NCI-H460 (cell line): Measurements from ENCODE around the gene MVP. TPM values are rescaled to one million over a fixed set of nuclear protein-coding genes. Genes with fewer than 3 reads are reported as not detected.

Experiments used
- DNase-seq: peaks from one replicate; pipeline ENCODE4 v3.0.0-alpha.2; 2016; ENCODE audit warnings: low read depth; ENCODE audit errors: extremely low read depth
- total RNA-seq: library from RNA; depleted of rRNA; stranded (reverse); fragments of >200 nt; shearing (Covaris generic); gene quantifications from 2 replicates; pipeline ENCODE4 v1.2.3, GENCODE V29; 2014

The MVP gene
- total RNA-seq, 1 experiment from 2014 or later = 35.9 TPM

- DNase-seq = no peak
These were observed 16.2 kb upstream of the MVP start for GRCh38 chr16:29804020-29804419.

DNA sequence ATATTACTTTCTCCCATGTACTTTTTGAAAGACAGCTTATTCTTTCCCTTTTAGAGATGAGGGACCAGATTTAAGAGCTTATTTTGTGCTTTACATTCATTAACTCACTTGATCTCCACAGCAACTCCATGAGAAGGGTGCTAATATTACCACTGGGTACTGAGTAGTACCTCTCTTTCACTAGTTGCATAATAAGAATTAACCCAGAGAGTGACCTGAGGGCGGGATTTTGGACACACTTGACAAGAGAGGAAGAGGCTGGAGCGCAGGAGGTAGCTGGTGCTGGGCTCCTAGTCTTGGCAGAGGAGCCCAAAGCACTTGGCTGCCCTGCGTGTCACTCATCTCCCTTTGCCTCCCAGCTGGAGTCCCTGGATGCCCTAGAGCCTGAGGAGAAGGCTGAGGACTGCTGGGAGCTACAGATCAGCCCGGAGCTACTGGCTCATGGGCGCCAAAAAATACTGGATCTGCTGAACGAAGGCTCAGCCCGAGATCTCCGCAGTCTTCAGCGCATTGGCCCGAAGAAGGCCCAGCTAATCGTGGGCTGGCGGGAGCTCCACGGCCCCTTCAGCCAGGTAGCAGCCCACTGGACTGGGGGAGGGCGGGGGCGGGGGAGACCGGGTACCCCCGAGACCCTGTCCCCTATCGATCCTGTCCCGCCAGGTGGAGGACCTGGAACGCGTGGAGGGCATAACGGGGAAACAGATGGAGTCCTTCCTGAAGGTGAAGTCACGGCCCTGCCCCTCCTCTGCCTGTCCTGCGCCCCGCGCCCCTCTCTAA lies 15.6 kb upstream of the MVP start:
- DNase-seq = no peak

DNA sequence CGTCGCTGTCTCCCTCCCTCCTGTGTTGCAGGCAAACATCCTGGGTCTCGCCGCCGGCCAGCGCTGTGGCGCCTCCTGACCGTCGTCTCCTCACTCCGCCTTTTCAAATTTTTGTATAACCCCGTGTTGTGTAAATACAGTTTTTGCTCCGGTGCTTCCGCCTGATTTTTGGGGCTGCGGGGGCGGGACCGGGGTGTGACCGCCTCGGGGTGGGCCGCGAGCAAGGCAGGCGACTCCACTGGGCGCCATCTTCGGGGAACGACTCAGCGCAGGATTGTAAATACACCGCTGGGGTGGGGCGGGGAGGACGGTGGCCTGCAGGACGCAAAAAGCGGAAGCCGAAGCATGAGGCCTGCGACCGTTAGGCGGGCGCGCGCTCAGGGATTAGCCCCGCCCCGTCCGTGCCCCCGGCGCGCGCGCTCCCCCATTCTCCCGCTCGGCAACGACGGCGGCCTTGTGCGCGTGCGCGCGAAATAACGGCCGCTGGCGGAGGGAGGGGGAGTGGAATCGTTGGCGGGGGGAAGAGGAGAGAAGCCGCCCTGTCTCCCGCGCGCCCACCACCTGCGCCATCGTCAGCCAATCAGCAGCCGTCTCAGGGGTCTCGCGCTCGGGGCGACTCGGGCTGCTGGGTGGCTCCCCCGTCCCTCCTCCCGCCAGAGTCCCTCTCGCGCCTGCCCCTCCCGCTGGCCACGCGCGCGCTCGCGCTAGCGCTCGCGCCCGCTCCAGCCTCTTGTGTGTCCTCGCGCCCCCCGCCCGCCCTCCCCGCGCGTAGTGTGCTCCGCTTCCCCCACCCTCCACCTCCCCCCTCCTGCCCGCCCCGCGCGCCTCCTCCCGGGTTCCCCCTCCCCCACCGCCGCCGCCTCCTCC lies 14.8 kb upstream of the MVP start:
- DNase-seq = peak; percentile 94

GRCh38 chr16:29806099-29806579 lies 14.1 kb upstream of the MVP start, which contains the start of gene MAZ:
Gene MAZ, plus strand, starts transcription at chr16:29806529. Its CDS starts 173 bp downstream, at chr16:29806702.
- DNase-seq = no peak

DNA sequence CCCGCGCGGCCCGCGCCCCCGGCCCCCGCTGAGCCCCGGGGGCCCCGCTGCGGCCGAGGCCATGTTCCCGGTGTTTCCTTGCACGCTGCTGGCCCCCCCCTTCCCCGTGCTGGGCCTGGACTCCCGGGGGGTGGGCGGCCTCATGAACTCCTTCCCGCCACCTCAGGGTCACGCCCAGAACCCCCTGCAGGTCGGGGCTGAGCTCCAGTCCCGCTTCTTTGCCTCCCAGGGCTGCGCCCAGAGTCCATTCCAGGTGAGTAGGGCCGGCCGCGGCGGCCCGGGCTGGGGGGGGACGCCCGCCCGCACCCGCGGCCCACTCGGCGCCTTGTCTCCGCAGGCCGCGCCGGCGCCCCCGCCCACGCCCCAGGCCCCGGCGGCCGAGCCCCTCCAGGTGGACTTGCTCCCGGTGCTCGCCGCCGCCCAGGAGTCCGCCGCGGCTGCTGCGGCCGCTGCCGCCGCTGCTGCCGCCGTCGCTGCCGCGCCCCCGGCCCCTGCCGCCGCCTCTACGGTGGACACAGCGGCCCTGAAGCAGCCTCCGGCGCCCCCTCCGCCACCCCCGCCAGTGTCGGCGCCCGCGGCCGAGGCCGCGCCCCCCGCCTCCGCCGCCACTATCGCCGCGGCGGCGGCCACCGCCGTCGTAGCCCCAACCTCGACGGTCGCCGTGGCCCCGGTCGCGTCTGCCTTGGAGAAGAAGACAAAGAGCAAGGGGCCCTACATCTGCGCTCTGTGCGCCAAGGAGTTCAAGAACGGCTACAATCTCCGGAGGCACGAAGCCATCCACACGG lies 13.4 kb upstream of the MVP start:
- no peak for DNase-seq

DNA sequence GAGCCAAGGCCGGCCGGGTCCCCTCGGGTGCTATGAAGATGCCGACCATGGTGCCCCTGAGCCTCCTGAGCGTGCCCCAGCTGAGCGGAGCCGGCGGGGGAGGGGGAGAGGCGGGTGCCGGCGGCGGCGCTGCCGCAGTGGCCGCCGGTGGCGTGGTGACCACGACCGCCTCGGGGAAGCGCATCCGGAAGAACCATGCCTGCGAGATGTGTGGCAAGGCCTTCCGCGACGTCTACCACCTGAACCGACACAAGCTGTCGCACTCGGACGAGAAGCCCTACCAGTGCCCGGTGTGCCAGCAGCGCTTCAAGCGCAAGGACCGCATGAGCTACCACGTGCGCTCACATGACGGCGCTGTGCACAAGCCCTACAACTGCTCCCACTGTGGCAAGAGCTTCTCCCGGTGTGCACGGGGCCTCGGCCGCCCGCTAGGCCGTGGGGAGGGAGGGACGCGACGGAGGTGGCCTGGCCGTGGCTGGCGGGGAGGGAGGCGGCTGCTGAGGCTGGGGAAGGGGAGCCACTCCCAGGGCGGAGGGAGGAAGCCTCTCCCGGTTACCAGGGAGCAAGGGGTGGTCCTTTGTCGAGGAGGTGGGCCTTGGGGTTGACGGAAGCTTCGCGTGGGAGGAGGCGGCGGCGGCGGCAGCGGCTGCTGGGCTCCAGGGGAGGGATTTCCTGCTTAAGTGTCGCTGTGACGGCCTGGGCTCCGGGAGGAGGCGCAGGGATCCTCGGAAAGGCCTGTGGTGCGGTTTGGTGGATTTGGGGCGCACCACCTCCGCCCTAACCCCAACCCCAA lies 12.6 kb upstream of the MVP start:
- DNase-seq = peak; percentile 89

- DNase-seq = no peak
These were observed 11.9 kb upstream of the MVP start for GRCh38 chr16:29808219-29808900.

GRCh38 chr16:29809031-29809747 lies 11.1 kb upstream of the MVP start:
- DNase-seq = no peak

- DNase-seq = no peak
These were observed 10.2 kb upstream of the MVP start for GRCh38 chr16:29809850-29810698.

GRCh38 chr16:29810699-29811169 lies 9.5 kb upstream of the MVP start:
- no peak for DNase-seq

- peak; percentile 96 for DNase-seq
These were observed 8.9 kb upstream of the MVP start for GRCh38 chr16:29811170-29811895.

GRCh38 chr16:29811896-29812665 lies 8.2 kb upstream of the MVP start, which contains the start of gene PRRT2:
Gene PRRT2, plus strand, starts transcription at chr16:29812193. Its CDS starts 862 bp downstream, at chr16:29813055.
- no peak for DNase-seq

DNA sequence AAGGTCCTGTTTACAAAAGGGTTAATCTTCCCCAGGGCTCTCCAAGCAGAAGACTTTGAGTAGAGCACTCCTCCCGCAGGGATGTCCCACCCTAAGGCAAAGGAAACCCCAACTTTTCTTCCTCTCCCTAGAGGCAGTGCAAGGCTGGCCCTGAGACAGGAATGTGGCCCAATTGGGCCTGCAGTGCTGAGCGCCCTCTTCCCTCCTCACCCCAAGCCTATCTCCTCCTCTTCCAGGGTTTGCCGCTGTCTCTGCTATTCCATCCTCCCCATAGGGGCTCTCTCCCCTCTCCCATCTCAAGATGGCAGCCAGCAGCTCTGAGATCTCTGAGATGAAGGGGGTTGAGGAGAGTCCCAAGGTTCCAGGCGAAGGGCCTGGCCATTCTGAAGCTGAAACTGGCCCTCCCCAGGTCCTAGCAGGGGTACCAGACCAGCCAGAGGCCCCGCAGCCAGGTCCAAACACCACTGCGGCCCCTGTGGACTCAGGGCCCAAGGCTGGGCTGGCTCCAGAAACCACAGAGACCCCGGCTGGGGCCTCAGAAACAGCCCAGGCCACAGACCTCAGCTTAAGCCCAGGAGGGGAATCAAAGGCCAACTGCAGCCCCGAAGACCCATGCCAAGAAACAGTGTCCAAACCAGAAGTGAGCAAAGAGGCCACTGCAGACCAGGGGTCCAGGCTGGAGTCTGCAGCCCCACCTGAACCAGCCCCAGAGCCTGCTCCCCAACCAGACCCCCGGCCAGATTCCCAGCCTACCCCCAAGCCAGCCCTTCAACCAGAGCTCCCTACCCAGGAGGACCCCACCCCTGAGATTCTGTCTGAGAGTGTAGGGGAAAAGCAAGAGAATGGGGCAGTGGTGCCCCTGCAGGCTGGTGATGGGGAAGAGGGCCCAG lies 7.3 kb upstream of the MVP start:
- DNase-seq = no peak

GRCh38 chr16:29813644-29814562 lies 6.4 kb upstream of the MVP start:
- DNase-seq = no peak
